Measurements from ENCODE around the gene CCSER2. TPM values are rescaled to one million over a fixed set of nuclear protein-coding genes. Genes with fewer than 3 reads are reported as not detected.

CCSER2 gene
- total and polyA plus RNA-seq, 4 donors, result 23.1 to 111 (median 59.4) TPM

DNA sequence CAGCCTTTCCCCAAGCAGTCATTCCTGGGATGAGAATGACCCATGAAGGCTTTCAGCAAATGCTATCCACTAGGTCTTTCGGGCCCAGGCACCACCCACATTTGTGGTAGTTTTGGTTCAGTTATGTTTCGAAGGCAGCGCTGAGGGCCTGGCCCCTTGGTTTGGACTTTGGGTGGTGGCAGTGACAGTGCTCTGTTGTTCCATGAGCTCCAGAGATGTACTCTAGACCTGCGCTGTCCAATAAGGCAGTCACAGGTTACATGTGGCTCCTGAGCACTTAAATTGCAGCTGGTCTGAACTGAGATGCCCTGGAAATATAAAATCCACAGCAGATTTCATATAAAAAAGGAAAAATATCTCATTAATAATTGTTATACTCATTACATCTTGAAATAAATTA lies 209.6 kb downstream of the CCSER2 start:
- ATAC-seq (ENCODE audit: low FRiP score) (no peak), DNase-seq (no peak)
- intact Hi-C loops (cut with DNase I), result loop anchor here in 1 of 2 donors (10.0 kb wide), 1 partner anchor 393 kb away; no protein-coding TSS in a partner anchor
- no peaks in the 10 kb centered on the region for H3K36me3 ChIP-seq (ENCODE audit: control insufficient read depth in 1 of 2, insufficient read depth in 2 of 2, low read length in 1 of 2)
- WGBS, 2 donors, result 92 to 94% methylated on average over 4 of the region's 4 CpGs
- no peaks in the 10 kb centered on the region for H3K4me1 ChIP-seq (ENCODE audit: control insufficient read depth in 1 of 2, insufficient read depth in 2 of 2, low read length in 2 of 2)
- no peaks in the 10 kb centered on the region for H3K27me3 ChIP-seq (ENCODE audit: control insufficient read depth in 1 of 2, insufficient read depth in 2 of 2, low read length in 1 of 2)
- H3K9me3 ChIP-seq (ENCODE audit: control insufficient read depth, low read length), result no peaks in the 10 kb centered on the region
- H3K27ac ChIP-seq (ENCODE audit: low read depth in 1 of 2, low read length in 2 of 2), result no peak overlapping the region
- no peak overlapping the region for H3K4me3 ChIP-seq (ENCODE audit: low read length in 2 of 2)

DNA sequence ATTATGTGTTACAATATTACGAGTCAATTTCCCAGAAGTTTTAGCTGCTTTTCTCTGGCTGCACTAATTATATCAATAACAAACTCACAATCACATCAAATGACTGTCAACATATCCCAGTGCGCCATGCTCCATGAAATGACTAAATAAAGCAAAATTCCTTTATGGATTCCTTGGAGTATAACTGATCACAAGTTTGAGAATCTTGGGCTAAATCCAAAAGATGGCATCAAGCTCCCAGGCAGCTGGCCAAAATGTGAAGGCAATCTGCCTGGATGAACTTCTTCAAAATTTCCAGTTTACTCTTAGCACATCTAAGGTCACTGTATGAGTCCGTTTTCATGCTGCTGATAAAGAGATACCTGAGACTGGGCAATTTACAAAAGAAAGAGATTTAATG lies 210.8 kb downstream of the CCSER2 start:
- no peak for ATAC-seq (ENCODE audit: low FRiP score)
- no peak overlapping the region for H3K27ac ChIP-seq (ENCODE audit: low read depth in 1 of 2, low read length in 2 of 2)

DNA sequence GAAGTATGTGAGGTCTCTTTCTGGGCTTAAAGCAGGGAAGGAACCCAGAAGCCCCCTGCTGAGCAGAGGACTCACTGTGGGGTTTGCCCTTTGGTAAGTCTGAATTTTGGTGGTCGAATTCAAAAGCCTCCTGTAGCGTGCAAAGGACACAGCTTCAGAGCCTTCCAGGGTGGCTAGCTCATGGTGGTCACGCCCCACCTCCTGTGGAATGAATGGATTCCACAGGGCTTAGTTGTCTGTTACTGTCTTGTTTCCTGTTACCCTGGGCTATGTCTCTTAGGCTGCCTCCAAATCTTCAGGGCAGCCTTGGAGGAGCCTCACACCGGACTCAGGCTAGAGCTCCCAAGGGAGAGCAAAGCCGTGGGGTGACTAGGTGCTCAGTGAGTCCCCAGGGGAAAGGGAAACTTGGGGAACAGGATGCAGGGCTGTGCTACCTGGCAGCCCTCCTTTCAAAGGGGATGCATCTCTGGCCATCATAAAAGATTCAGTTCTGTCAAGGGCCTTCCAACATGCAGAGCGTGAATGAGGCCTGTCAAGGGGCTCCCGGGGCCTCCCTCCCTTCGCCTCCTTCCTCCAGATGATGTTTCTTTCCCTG lies 211.7 kb downstream of the CCSER2 start:
- Histone ChIP-seq H3K4me3 (ENCODE audit: low read length in 2 of 2) (no peak overlapping the region), H3K9me3 (ENCODE audit: control insufficient read depth, low read length) (no peaks in the 10 kb centered on the region), H3K4me1 (ENCODE audit: control insufficient read depth in 1 of 2, insufficient read depth in 2 of 2, low read length in 2 of 2) (no peaks in the 10 kb centered on the region), H3K27me3 (ENCODE audit: control insufficient read depth in 1 of 2, insufficient read depth in 2 of 2, low read length in 1 of 2) (no peaks in the 10 kb centered on the region), H3K27ac (ENCODE audit: low read depth in 1 of 2, low read length in 2 of 2) (no peak overlapping the region), H3K36me3 (ENCODE audit: control insufficient read depth in 1 of 2, insufficient read depth in 2 of 2, low read length in 1 of 2) (no peaks in the 10 kb centered on the region)
- ATAC-seq (ENCODE audit: low FRiP score), result no peak
- 25 to 30% methylated on average over 8 of the region's 8 CpGs for WGBS, 2 donors
- no peak for DNase-seq
- intact Hi-C loops (cut with DNase I), result loop anchor here (2.0 kb wide), 1 partner anchor 1837 kb away; no protein-coding TSS in a partner anchor

More for the DNA sequence above, 210.8 kb downstream of the CCSER2 start:
- intact Hi-C loops (cut with DNase I), result loop anchor here in 1 of 2 donors (10.0 kb wide), 1 partner anchor 394 kb away; no protein-coding TSS in a partner anchor
- Histone ChIP-seq H3K4me1 (ENCODE audit: control insufficient read depth in 1 of 2, insufficient read depth in 2 of 2, low read length in 2 of 2) (no peaks in the 10 kb centered on the region), H3K27me3 (ENCODE audit: control insufficient read depth in 1 of 2, insufficient read depth in 2 of 2, low read length in 1 of 2) (no peaks in the 10 kb centered on the region), H3K9me3 (ENCODE audit: control insufficient read depth, low read length) (no peaks in the 10 kb centered on the region), H3K4me3 (ENCODE audit: low read length in 2 of 2) (no peak overlapping the region), H3K36me3 (ENCODE audit: control insufficient read depth in 1 of 2, insufficient read depth in 2 of 2, low read length in 1 of 2) (no peaks in the 10 kb centered on the region)
- no peak for DNase-seq
- 81 to 88% methylated on average over 3 of the region's 3 CpGs for WGBS, 2 donors

DNA sequence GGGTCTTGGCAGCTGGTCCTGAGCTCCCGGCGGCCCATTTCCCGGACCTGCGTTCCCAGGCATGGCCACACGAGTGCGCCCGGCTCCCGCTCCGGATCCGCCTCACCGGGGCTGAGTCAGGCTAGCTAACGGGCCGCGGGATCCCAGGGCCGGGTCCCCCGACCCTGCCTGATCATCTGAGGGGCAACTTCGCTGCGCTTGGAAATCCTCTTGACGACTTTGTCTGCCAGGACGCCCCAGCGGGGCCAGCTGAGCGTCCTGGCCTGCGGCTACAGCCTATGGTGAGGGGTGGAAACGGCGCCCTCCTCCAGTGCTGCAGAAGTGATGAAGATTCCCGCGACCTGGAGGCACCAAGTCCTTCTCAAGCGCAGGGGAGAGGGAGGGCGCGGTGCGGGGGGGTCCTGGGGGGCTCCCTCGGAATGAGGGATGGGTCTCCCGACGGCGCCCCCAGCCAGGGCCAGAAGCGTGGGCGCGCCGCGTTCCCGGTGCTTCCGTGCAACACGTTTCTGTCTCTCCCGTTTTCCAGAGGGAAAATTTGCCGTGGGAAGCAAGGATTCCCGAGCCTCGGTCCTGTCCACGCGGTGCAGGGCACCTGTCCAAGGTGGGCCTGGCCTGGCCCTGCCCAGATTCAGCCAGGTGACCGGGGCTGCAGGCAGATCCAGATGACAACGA lies 212.4 kb downstream of the CCSER2 start:
- ATAC-seq (ENCODE audit: low FRiP score) (peak; percentile 81), DNase-seq (peak; percentile 68 to 92)
- Histone ChIP-seq H3K9me3 (ENCODE audit: control insufficient read depth, low read length) (no peaks in the 10 kb centered on the region), H3K27ac (ENCODE audit: low read depth in 1 of 2, low read length in 2 of 2) (no peak overlapping the region), H3K4me1 (ENCODE audit: control insufficient read depth in 1 of 2, insufficient read depth in 2 of 2, low read length in 2 of 2) (no peaks in the 10 kb centered on the region), H3K4me3 (ENCODE audit: low read length in 2 of 2) (peak overlapping the region; percentile 10 to 51), H3K27me3 (ENCODE audit: control insufficient read depth in 1 of 2, insufficient read depth in 2 of 2, low read length in 1 of 2) (no peaks in the 10 kb centered on the region), H3K36me3 (ENCODE audit: control insufficient read depth in 1 of 2, insufficient read depth in 2 of 2, low read length in 1 of 2) (no peaks in the 10 kb centered on the region)
- 2 to 3% methylated on average over 51 of the region's 51 CpGs for WGBS, 2 donors
- intact Hi-C loops (cut with DNase I), result loop anchor here (2.0 kb wide), 1 partner anchor 1836 kb away; no protein-coding TSS in a partner anchor

DNA sequence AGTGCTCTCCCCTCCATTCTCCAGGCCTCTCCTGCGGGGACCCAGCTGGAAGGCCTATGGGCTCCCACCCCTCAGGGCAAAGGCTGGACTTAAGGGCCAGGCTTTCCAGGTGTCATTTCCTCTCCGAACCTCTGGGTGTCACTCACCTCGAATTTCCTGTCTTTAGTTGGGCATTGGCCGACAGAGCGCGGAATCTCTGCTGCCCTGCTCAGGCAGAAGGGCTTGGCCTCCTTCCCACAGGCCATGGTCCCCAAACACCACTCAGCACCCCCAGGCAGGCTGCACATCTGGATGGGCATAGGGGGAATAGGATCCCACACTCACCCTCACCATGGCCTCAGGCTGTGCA lies 212.9 kb downstream of the CCSER2 start:
- Histone ChIP-seq H3K4me1 (ENCODE audit: control insufficient read depth in 1 of 2, insufficient read depth in 2 of 2, low read length in 2 of 2) (no peaks in the 10 kb centered on the region), H3K27me3 (ENCODE audit: control insufficient read depth in 1 of 2, insufficient read depth in 2 of 2, low read length in 1 of 2) (no peaks in the 10 kb centered on the region), H3K27ac (ENCODE audit: low read depth in 1 of 2, low read length in 2 of 2) (no peak overlapping the region), H3K9me3 (ENCODE audit: control insufficient read depth, low read length) (no peaks in the 10 kb centered on the region), H3K4me3 (ENCODE audit: low read length in 2 of 2) (no peak overlapping the region), H3K36me3 (ENCODE audit: control insufficient read depth in 1 of 2, insufficient read depth in 2 of 2, low read length in 1 of 2) (no peaks in the 10 kb centered on the region)
- ATAC-seq (ENCODE audit: low FRiP score), result no peak
- intact Hi-C loops (cut with DNase I), result loop anchor here (2.0 kb wide), 1 partner anchor 1836 kb away; no protein-coding TSS in a partner anchor
- WGBS, 2 donors, result 81 to 83% methylated on average over 6 of the region's 6 CpGs
- DNase-seq, result no peak

DNA sequence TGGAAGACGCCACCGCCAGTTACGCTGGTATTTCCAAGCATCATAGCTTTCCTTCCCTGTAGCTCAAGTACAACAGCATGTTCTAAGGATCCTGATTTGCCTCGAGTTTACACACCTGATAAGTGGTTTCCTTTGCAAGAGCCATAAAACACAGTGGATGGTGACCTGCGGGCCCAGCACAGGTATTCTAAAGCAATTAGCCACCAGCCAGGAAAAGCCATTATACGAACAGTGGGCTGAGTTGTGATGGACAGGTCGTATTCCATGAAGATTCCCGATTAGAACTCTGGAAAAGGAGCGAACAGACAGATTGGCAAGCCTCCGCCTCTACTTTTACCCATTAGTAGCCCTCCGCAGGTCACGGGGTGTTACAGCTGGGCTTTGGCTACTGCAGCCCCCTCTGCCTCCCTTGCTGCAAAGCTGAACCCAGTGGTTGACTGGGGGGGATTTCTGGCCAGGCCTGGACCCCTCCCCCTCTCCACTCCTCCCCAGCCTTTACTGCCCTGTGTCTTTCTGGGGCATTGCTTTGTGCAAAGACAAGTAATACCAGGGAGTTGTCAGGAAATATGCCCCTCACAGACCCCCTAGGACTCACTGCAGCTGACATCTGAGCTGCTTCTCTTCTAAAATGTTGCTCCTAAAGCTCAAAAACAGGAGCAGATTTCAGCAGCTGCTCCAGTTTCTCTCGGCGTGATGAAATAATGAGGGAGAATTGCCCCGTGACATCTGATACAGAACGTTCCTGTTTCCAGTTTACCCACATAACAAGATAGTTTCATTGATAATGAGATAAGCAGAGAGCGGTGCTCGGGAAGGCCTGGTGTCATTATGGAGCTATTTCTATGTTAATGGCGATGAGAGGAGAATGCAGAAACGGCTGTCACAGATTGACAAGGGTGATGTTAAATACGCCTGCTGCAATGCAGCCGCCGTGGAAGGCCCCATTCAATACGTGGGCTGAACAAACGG lies 214.4 kb downstream of the CCSER2 start:
- no peaks in the 10 kb centered on the region for H3K4me1 ChIP-seq (ENCODE audit: control insufficient read depth in 1 of 2, insufficient read depth in 2 of 2, low read length in 2 of 2)
- no peak overlapping the region for H3K27ac ChIP-seq (ENCODE audit: low read depth in 1 of 2, low read length in 2 of 2)
- H3K36me3 ChIP-seq (ENCODE audit: control insufficient read depth in 1 of 2, insufficient read depth in 2 of 2, low read length in 1 of 2), result no peaks in the 10 kb centered on the region
- no peaks in the 10 kb centered on the region for H3K9me3 ChIP-seq (ENCODE audit: control insufficient read depth, low read length)
- ATAC-seq (ENCODE audit: low FRiP score), result no peak
- no peak for DNase-seq
- no peaks in the 10 kb centered on the region for H3K27me3 ChIP-seq (ENCODE audit: control insufficient read depth in 1 of 2, insufficient read depth in 2 of 2, low read length in 1 of 2)
- intact Hi-C loops (cut with DNase I), result no loop called here
- 88 to 92% methylated on average over 25 of the region's 25 CpGs for WGBS, 2 donors
- no peak overlapping the region for H3K4me3 ChIP-seq (ENCODE audit: low read length in 2 of 2)

DNA sequence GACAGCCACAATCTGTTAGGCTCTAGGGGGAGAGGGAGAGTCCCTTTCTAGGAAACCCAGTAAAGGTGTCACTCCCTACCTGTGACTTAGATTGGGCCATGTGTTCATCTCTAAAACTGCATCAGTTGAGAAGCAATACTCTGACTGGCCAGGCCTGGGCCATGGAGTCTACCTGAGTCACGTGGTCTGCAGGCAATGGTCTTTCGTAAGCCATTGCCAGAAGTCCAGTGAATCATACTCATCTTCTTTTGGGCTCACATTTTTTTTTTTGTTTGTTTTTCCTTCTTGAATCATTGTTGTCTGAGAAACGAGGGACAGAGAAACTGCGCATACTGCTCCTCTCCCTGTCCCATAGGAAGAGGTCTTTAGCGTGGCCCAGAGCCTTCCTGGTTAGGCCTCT lies 215.6 kb downstream of the CCSER2 start:
- Histone ChIP-seq H3K4me1 (ENCODE audit: control insufficient read depth in 1 of 2, insufficient read depth in 2 of 2, low read length in 2 of 2) (no peaks in the 10 kb centered on the region), H3K9me3 (ENCODE audit: control insufficient read depth, low read length) (no peaks in the 10 kb centered on the region), H3K27me3 (ENCODE audit: control insufficient read depth in 1 of 2, insufficient read depth in 2 of 2, low read length in 1 of 2) (no peaks in the 10 kb centered on the region), H3K27ac (ENCODE audit: low read depth in 1 of 2, low read length in 2 of 2) (no peak overlapping the region), H3K4me3 (ENCODE audit: low read length in 2 of 2) (no peak overlapping the region), H3K36me3 (ENCODE audit: control insufficient read depth in 1 of 2, insufficient read depth in 2 of 2, low read length in 1 of 2) (no peaks in the 10 kb centered on the region)
- intact Hi-C loops (cut with DNase I), result no loop called here
- ATAC-seq (ENCODE audit: low FRiP score), result no peak
- 91 to 92% methylated on average over 5 of the region's 5 CpGs for WGBS, 2 donors
- no peak for DNase-seq

DNA sequence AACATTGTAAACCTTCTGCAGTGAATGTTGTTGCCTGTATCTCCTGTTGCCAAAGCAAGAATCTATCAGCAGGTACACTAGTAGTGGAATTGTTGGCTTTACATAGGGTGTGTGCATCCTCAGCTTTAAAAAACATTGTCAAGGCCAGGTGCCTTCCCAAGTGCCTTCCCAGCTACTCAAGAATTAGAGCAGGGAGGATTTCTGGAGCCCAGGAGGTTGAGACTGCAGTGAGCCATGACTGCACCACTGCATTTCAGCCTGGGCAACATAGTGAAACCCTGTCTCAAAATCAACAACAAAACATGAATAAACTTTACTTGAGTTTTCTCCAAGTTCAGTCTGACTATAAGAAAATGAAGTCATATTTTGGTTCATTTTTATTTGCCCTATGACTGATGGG lies 217.3 kb downstream of the CCSER2 start:
- no peak overlapping the region for H3K27ac ChIP-seq (ENCODE audit: low read depth in 1 of 2, low read length in 2 of 2)
- ATAC-seq (ENCODE audit: low FRiP score) (no peak), DNase-seq (no peak)
- intact Hi-C loops (cut with DNase I), result no loop called here
- no peaks in the 10 kb centered on the region for H3K4me1 ChIP-seq (ENCODE audit: control insufficient read depth in 1 of 2, insufficient read depth in 2 of 2, low read length in 2 of 2)
- H3K36me3 ChIP-seq (ENCODE audit: control insufficient read depth in 1 of 2, insufficient read depth in 2 of 2, low read length in 1 of 2), result no peaks in the 10 kb centered on the region
- no peaks in the 10 kb centered on the region for H3K27me3 ChIP-seq (ENCODE audit: control insufficient read depth in 1 of 2, insufficient read depth in 2 of 2, low read length in 1 of 2)
- H3K4me3 ChIP-seq (ENCODE audit: low read length in 2 of 2), result no peak overlapping the region
- H3K9me3 ChIP-seq (ENCODE audit: control insufficient read depth, low read length), result no peaks in the 10 kb centered on the region

Data from aorta (tissue), 5 donors.